Measurements from ENCODE around the gene NOTCH4.

DNA sequence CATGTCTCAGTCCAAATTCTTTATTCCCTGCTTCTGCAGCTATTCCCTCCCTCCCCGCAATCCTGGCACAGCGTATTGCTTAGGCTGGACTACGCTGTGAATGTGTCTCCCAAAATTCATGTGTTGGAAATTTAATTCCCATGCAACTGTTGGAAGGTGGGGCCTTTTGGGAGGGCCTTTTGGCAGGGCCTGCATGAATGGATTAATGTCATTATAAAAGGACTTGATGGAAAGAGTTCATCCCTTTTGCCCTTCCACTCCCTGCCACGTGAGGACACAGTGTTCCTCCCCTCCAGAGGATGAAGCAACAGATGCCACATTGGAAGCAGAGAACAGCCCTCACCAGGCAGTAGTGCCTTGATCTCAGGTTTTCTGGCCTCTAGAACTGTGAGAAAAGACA, 20.4 kb upstream of the NOTCH4 start:
- no peak for TF ChIP-seq GATA2 (IDR thresholded peaks at IDR 0.05; ENCODE audit: low read depth, low read length)
- TF ChIP-seq GATA3 (IDR thresholded peaks at IDR 0.05; ENCODE audit: low read depth, low read length): no peak
